Esophagus squamous epithelium (tissue), 4 donors: ENCODE results near the gene ANXA2.

Experiments used
- CTCF ChIP-seq, 6 experiments: fragments of 450-650 bp in 4 of 6; fragments of 200-600 bp in 2 of 6; sonication (generic) in 2 of 6; IDR thresholded peaks; one replicate each; pipeline ENCODE4 v1.5.1; 2016 to 2019; ENCODE audit warnings: antibody characterized with exemption in 6 of 6, mild to moderate bottlenecking in 4 of 6, moderate library complexity in 4 of 6
- POLR2A ChIP-seq, 4 donors: fragments of 450-650 bp; IDR thresholded peaks; one replicate each; pipeline ENCODE4 v1.6.1; 2017; ENCODE audit warnings: antibody characterized with exemption in 4 of 4, mild to moderate bottlenecking in 4 of 4, moderate library complexity in 3 of 4

- no peak for TF ChIP-seq CTCF (IDR thresholded peaks at IDR 0.05)
- TF ChIP-seq POLR2A (IDR thresholded peaks at IDR 0.05) = peak in 2 of 4 donors; percentile 40 to 44
Observed at GRCh38 chr15:60392986-60393790, 4.6 kb downstream of the ANXA2 start.
